MCF 10A (cell line): Measurements from ENCODE around the gene MKLN1. TPM values are rescaled to one million over a fixed set of nuclear protein-coding genes. Genes with fewer than 3 reads are reported as not detected.
"Not testable (repeated sequence)": the region's sequence is repeated elsewhere in the genome, so short reads cannot be mapped to it uniquely, and the experiment has no call there.

ENCODE experiments used
- BruUV-seq: library from RNA; stranded (reverse); fragments of 400-500 nt; replicated peaks from 2 replicates; lab custom pipeline; 2021; lab: Mats Ljungman, UMichigan
- CTCF ChIA-PET: fragments of 300-600 bp; sonication (Branson Sonifier 250); formaldehyde crosslinking; extraction: SDS; loops from one replicate; lab custom pipeline; 2021; ENCODE audit warnings: antibody characterized with exemption, inconsistent platforms; lab: Yijun Ruan, JAX
- POLR2A ChIA-PET: fragments of 300-600, 350-650 bp; sonication (Branson Sonifier 250); formaldehyde crosslinking; extraction: SDS; loops from one replicate; lab custom pipeline; 2020; ENCODE audit warnings: antibody characterized with exemption, inconsistent platforms; lab: Yijun Ruan, JAX
- DNase-seq: peaks from one replicate; pipeline ENCODE4 v3.0.0-alpha.2; 2018; ENCODE audit not compliant: unreplicated experiment
- H3K27ac Mint-ChIP-seq: one replicate; pipeline ENCODE4 v1.8.0; 2022; ENCODE audit warnings: mild to moderate bottlenecking, low read depth, mixed read lengths; ENCODE audit not compliant: unreplicated experiment
- H3K27me3 Mint-ChIP-seq: one replicate; pipeline ENCODE4 v1.8.0; 2022; ENCODE audit warnings: mixed read lengths; ENCODE audit not compliant: insufficient read depth, unreplicated experiment
- H3K36me3 Mint-ChIP-seq: one replicate; pipeline ENCODE4 v1.8.0; 2022; ENCODE audit warnings: mild to moderate bottlenecking, moderate library complexity, mixed read lengths; ENCODE audit not compliant: insufficient read depth, unreplicated experiment
- H3K4me1 Mint-ChIP-seq: one replicate; pipeline ENCODE4 v1.8.0; 2022; ENCODE audit warnings: mixed read lengths; ENCODE audit not compliant: insufficient read depth, unreplicated experiment
- H3K4me3 Mint-ChIP-seq: one replicate; pipeline ENCODE4 v1.8.0; 2022; ENCODE audit warnings: mild to moderate bottlenecking, moderate library complexity, mixed read lengths; ENCODE audit not compliant: unreplicated experiment
- H3K9me3 Mint-ChIP-seq: one replicate; pipeline ENCODE4 v1.8.0; 2022; ENCODE audit warnings: mixed read lengths; ENCODE audit not compliant: unreplicated experiment
- CTCF ChIP-seq: fragments of 200-600 bp; IDR thresholded peaks from one replicate; pipeline ENCODE4 v1.8.0; 2022; ENCODE audit warnings: antibody characterized with exemption, mild to moderate bottlenecking; ENCODE audit not compliant: unreplicated experiment
- intact Hi-C: fragments of 100-400 bp; cut with micrococcal nuclease; formaldehyde crosslinking; loops from 2 replicates; pipeline ENCODE4 v1.14.1; 2022
- total RNA-seq: library from RNA; stranded (reverse); gene quantifications from 2 replicates; pipeline ENCODE4 v1.2.3, GENCODE V29; 2022

The MKLN1 gene
- total RNA-seq, 1 experiment from 2014 or later: 35.6 TPM

- H3K4me3 Mint-ChIP-seq: peak overlapping the region; percentile 85
- no TSS peak for BruUV-seq
- peaks cover 16% of the 10 kb centered on the region for H3K36me3 Mint-ChIP-seq
- no peak for TF ChIP-seq CTCF
- peak; percentile 32 for DNase-seq
- peaks cover 16% of the 10 kb centered on the region for H3K4me1 Mint-ChIP-seq
- intact Hi-C loops: no loop called here
- H3K27ac Mint-ChIP-seq: peak overlapping the region; percentile 46
- POLR2A ChIA-PET: interaction anchor here (0.6 to 4.6 kb wide), 8 partner anchors 23 to 335 kb away, joined by 3 to 86 read pairs (median 3); no protein-coding TSS in a partner anchor
- no peaks in the 10 kb centered on the region for H3K9me3 Mint-ChIP-seq
- no peaks in the 10 kb centered on the region for H3K27me3 Mint-ChIP-seq
- CTCF ChIA-PET: interaction anchor here (1.0 kb wide), 1 partner anchor 28 kb away, joined by 3 read pairs; no protein-coding TSS in a partner anchor
Observed at GRCh38 chr7:131330299-131330698, 2.6 kb downstream of the MKLN1 start.

GRCh38 chr7:131331806-131332205 lies 4.1 kb downstream of the MKLN1 start:
- CTCF ChIA-PET: no interaction called here
- POLR2A ChIA-PET: interaction anchor here (0.7 kb wide), 1 partner anchor 225 kb away, joined by 4 read pairs; no protein-coding TSS in a partner anchor
- Mint-ChIP-seq H3K9me3 (peaks cover 9% of the 10 kb centered on the region), H3K4me3 (no peak overlapping the region), H3K27me3 (no peaks in the 10 kb centered on the region), H3K27ac (no peak overlapping the region), H3K36me3 (peaks cover 16% of the 10 kb centered on the region), H3K4me1 (peaks cover 16% of the 10 kb centered on the region)
- BruUV-seq: no TSS peak
- no peak for TF ChIP-seq CTCF
- no peak for DNase-seq
- intact Hi-C loops: no loop called here

GRCh38 chr7:131332729-131333128 lies 5.1 kb downstream of the MKLN1 start:
- H3K4me3 Mint-ChIP-seq, H3K27me3 Mint-ChIP-seq, H3K27ac Mint-ChIP-seq, BruUV-seq, H3K36me3 Mint-ChIP-seq, intact Hi-C loops, DNase-seq, POLR2A ChIA-PET: not testable (repeated sequence)
- Mint-ChIP-seq H3K9me3 (peaks cover 16% of the 10 kb centered on the region), H3K4me1 (peaks cover 16% of the 10 kb centered on the region)
- CTCF ChIA-PET: interaction anchor here (0.7 kb wide), 1 partner anchor 404 kb away, joined by 3 read pairs; no protein-coding TSS in a partner anchor

GRCh38 chr7:131335639-131336381 lies 8.1 kb downstream of the MKLN1 start:
- no peak for DNase-seq
- CTCF ChIA-PET: interaction anchor here (1.5 kb wide), 1 partner anchor 11 kb away, joined by 7 read pairs; no protein-coding TSS in a partner anchor
- TF ChIP-seq CTCF: no peak
- no TSS peak for BruUV-seq
- peaks cover 16% of the 10 kb centered on the region for H3K36me3 Mint-ChIP-seq
- POLR2A ChIA-PET: interaction anchor here (1.1 to 2.1 kb wide), 3 partner anchors 8 to 230 kb away, joined by 4 to 12 read pairs (median 5); partner anchors contain the start of gene MKLN1
- no peak overlapping the region for H3K4me3 Mint-ChIP-seq
- intact Hi-C loops: no loop called here
- H3K27me3 Mint-ChIP-seq: no peaks in the 10 kb centered on the region
- no peaks in the 10 kb centered on the region for H3K4me1 Mint-ChIP-seq
- H3K9me3 Mint-ChIP-seq: peaks cover 16% of the 10 kb centered on the region
- no peak overlapping the region for H3K27ac Mint-ChIP-seq
